ENCODE measurements around the gene NRXN3.

DNA sequence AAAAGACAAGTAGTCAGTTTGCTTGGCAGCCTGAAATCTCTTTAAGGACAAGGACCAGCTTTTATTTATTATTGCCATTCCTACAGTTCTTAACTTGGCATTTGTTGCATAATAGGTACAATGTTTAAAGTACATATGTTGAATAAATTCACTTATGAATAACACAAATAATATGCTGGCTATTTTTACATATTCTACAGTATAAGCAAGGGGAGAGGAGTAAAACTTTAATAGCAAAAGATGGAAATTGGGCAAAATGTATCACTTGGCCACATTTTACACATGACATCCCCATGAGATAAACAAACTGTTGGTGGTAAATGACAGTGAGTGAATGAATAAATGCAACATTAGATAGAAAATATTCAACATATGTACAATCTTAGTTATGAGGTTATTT is 1708.1 kb downstream of the NRXN3 start:
- TF ChIP-seq, protein P1, sequence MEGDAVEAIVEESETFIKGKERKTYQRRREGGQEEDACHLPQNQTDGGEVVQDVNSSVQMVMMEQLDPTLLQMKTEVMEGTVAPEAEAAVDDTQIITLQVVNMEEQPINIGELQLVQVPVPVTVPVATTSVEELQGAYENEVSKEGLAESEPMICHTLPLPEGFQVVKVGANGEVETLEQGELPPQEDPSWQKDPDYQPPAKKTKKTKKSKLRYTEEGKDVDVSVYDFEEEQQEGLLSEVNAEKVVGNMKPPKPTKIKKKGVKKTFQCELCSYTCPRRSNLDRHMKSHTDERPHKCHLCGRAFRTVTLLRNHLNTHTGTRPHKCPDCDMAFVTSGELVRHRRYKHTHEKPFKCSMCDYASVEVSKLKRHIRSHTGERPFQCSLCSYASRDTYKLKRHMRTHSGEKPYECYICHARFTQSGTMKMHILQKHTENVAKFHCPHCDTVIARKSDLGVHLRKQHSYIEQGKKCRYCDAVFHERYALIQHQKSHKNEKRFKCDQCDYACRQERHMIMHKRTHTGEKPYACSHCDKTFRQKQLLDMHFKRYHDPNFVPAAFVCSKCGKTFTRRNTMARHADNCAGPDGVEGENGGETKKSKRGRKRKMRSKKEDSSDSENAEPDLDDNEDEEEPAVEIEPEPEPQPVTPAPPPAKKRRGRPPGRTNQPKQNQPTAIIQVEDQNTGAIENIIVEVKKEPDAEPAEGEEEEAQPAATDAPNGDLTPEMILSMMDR (IDR thresholded peaks at IDR 0.05; ENCODE audit: poor library complexity, severe bottlenecking) = no peak
- no peak for TF ChIP-seq SMC3 (conservative IDR thresholded peaks at IDR 0.05; ENCODE audit: poor library complexity)
- no peak for TF ChIP-seq MXI1 (conservative IDR thresholded peaks at IDR 0.05; ENCODE audit: poor library complexity, severe bottlenecking)
